K562 (cell line): ENCODE measurements around the gene DCTN2. TPM values are rescaled to one million over a fixed set of nuclear protein-coding genes. Genes with fewer than 3 reads are reported as not detected.

Experiments
- AFF4 ChIP-seq: sonication (generic); formaldehyde crosslinking; IDR thresholded peaks from 2 replicates; pipeline ENCODE4 v1.8.0; 2023; ENCODE audit warnings: mild to moderate bottlenecking, missing genetic modification reagents
- CBX5 ChIP-seq: IDR thresholded peaks from 2 replicates; pipeline ENCODE4 v1.6.1; 2014; ENCODE audit warnings: low read depth, borderline replicate concordance
- CBX8 ChIP-seq: fragments of 200-600 bp; sonication (generic); IDR thresholded peaks from 2 replicates; pipeline ENCODE4 v1.6.1; 2012; ENCODE audit warnings: borderline replicate concordance, mixed run types, low read depth, mild to moderate bottlenecking, moderate library complexity, mixed read lengths, low read length, control low read depth, inconsistent platforms; ENCODE audit not compliant: poor library complexity, severe bottlenecking; ENCODE audit errors: extremely low read depth
- CEBPB ChIP-seq: fragments of 450-650 bp; IDR thresholded peaks from 2 replicates; pipeline ENCODE4 v1.6.1; 2016; ENCODE audit warnings: missing genetic modification characterization, missing compliant biosample characterization
- CHD4 ChIP-seq: fragments of 200-600 bp; sonication (generic); IDR thresholded peaks from 3 replicates; pipeline ENCODE4 v1.6.1; 2012; ENCODE audit warnings: low read depth, mild to moderate bottlenecking, mixed read lengths, low read length, inconsistent platforms; ENCODE audit not compliant: insufficient read depth, insufficient replicate concordance, poor library complexity, severe bottlenecking
- POLR2H ChIP-seq: IDR thresholded peaks from 2 replicates; pipeline ENCODE4 v1.6.1; 2016; ENCODE audit warnings: missing genetic modification characterization, low read depth, mild to moderate bottlenecking, control low read depth, missing compliant biosample characterization, moderate library complexity
- POU5F1 ChIP-seq: fragments of 150-350 bp; IDR thresholded peaks from 2 replicates; pipeline ENCODE4 v1.6.1; 2014; ENCODE audit warnings: borderline replicate concordance, low read length, low read depth, mild to moderate bottlenecking; ENCODE audit not compliant: partially characterized antibody
- RAD51 ChIP-seq: fragments of 450-650 bp; IDR thresholded peaks from 2 replicates; pipeline ENCODE4 v1.7.1; 2016; ENCODE audit warnings: low read depth, mild to moderate bottlenecking, borderline replicate concordance
- RBFOX2 ChIP-seq: fragments of 200-400 bp; formaldehyde crosslinking; IDR thresholded peaks from 2 replicates; pipeline ENCODE4 v1.6.1; 2017; ENCODE audit warnings: low read depth, mild to moderate bottlenecking, low read length, moderate library complexity
- SAP30 ChIP-seq: fragments of 200-600 bp; sonication (generic); IDR thresholded peaks from 2 replicates; pipeline ENCODE4 v1.6.1; 2012; ENCODE audit warnings: borderline replicate concordance, low read depth, mild to moderate bottlenecking, moderate library complexity, low read length, control low read depth, inconsistent platforms; ENCODE audit not compliant: insufficient read depth, poor library complexity, severe bottlenecking
- SFPQ ChIP-seq: fragments of 200-400 bp; formaldehyde crosslinking; IDR thresholded peaks from 2 replicates; pipeline ENCODE4 v1.6.1; 2017; ENCODE audit warnings: mild to moderate bottlenecking, low read depth, low read length, moderate library complexity
- SMARCC2 ChIP-seq: fragments of 450-650 bp; IDR thresholded peaks from 2 replicates; pipeline ENCODE4 v1.6.1; 2017; ENCODE audit warnings: antibody characterized with exemption, moderate library complexity, mild to moderate bottlenecking, low read depth
- TAF7 ChIP-seq: fragments of 450-650 bp; IDR thresholded peaks from 2 replicates; pipeline ENCODE4 v1.6.1; 2016; ENCODE audit warnings: missing genetic modification characterization, missing compliant biosample characterization
- TFAP4 ChIP-seq: sonication (generic); formaldehyde crosslinking; IDR thresholded peaks from 2 replicates; pipeline ENCODE4 v1.8.0; 2022; ENCODE audit warnings: missing genetic modification reagents, mild to moderate bottlenecking, moderate library complexity, borderline replicate concordance
- ZBTB1 ChIP-seq: sonication (generic); formaldehyde crosslinking; IDR thresholded peaks from 2 replicates; pipeline ENCODE4 v1.8.1; 2023; ENCODE audit warnings: missing genetic modification reagents, low read depth, mild to moderate bottlenecking, borderline replicate concordance
- ZNF282 ChIP-seq: sonication (generic); formaldehyde crosslinking; IDR thresholded peaks from 2 replicates; pipeline ENCODE4 v1.8.1; 2023; ENCODE audit warnings: missing genetic modification reagents
- ZNF511 ChIP-seq: sonication (generic); formaldehyde crosslinking; IDR thresholded peaks from 2 replicates; pipeline ENCODE4 v1.8.0; 2022; ENCODE audit warnings: mild to moderate bottlenecking, missing genetic modification reagents
- polyA plus RNA-seq, 8 experiments: library from polyadenylated mRNA; depleted of rRNA in 4 of 8; stranded (reverse) in 5 of 8; unstranded in 3 of 8; fragments of >200 nt; fragmentation: Nextera tagmentation in 2 of 8; fragmentation: Illumina TruSeq in 1 of 8; extraction: Ambion mirVana in 2 of 8; extraction: Trizol in 1 of 8; gene quantifications; 2 replicates each; pipeline versions ENCODE4 v1.2.1 to v1.2.3, GENCODE V29; 2011 to 2014; ENCODE audit warnings: inconsistent platforms in 1 of 8, missing spikeins in 1 of 8
- total RNA-seq, 7 experiments: library from RNA; depleted of rRNA in 6 of 7; stranded (reverse); fragments of >200 nt in 6 of 7; fragmentation: Illumina TruSeq in 2 of 7; extraction: Trizol in 2 of 7; gene quantifications; 2 replicates each; pipeline versions ENCODE4 v1.2.1 to v1.2.3, GENCODE V29; 2011 to 2021; ENCODE audit warnings: low replicate concordance in 1 of 7

Gene DCTN2
- total and polyA plus RNA-seq, 9 of the 15 experiments (the other 6 are each of a cell fraction or from before 2014, with no cell fraction given), result 43.6 to 270 (median 125) TPM

- TF ChIP-seq CEBPB, result peak; percentile 94
- TF ChIP-seq CHD4, result no peak
- no peak for TF ChIP-seq CBX8
- peak; percentile 87; the same call in 1 of the 2 replicates for TF ChIP-seq AFF4 (CRISPR knock-in tag)
- TF ChIP-seq SAP30, result peak; percentile 92
- peak; percentile 97 for TF ChIP-seq RAD51
- no peak for TF ChIP-seq ZNF282
- TF ChIP-seq SFPQ, result no peak
- TF ChIP-seq POLR2H (tag), result peak; percentile 50
- peak; percentile 87 for TF ChIP-seq RBFOX2
- TF ChIP-seq SMARCC2, result no peak
- TF ChIP-seq ZBTB1 (CRISPR knock-in tag), result peak; percentile 99
- no peak for TF ChIP-seq ZNF511 (CRISPR knock-in tag)
- no peak for TF ChIP-seq POU5F1
- TF ChIP-seq TAF7, result peak; percentile 30; the same call in 1 of the 2 replicates
- TF ChIP-seq CBX5, result no peak
- peak; percentile 88; the same call in 1 of the 2 replicates for TF ChIP-seq TFAP4 (CRISPR knock-in tag)
Measured at GRCh38 chr12:57522011-57522886, 24.7 kb downstream of the DCTN2 start, which contains the start of gene MBD6 (continued).
